ENCODE measurements around the gene PUM1.

GRCh38 chr1:31007462-31007991 is 58.0 kb downstream of the PUM1 start:
- TF ChIP-seq CTCF (IDR thresholded peaks at IDR 0.05) (no peak), POLR2A (IDR thresholded peaks at IDR 0.05) (no peak)

All from adrenal gland (tissue), 5 donors.